Activated naive CD4-positive, alpha-beta T cell (primary cell): Measurements from ENCODE around the gene GPR137B.
"Not testable (repeated sequence)": the region's sequence is repeated elsewhere in the genome, so short reads cannot be mapped to it uniquely, and the experiment has no call there.

ENCODE experiments used
- DNase-seq, 4 experiments: peaks; one replicate each; lab custom pipeline; 2025; lab: John Stamatoyannopoulos, UW

GPR137B gene

GRCh38 chr1:236161230-236161629, 18.9 kb downstream of the GPR137B start:
- no peak for DNase-seq

GRCh38 chr1:236161755-236162154, 19.4 kb downstream of the GPR137B start:
- DNase-seq = not testable (repeated sequence)

GRCh38 chr1:236163463-236164153, 21.3 kb downstream of the GPR137B start:
- no peak for DNase-seq

GRCh38 chr1:236164273-236164672, 21.9 kb downstream of the GPR137B start:
- DNase-seq = no peak

- no peak for DNase-seq
These were observed 23.1 kb downstream of the GPR137B start for GRCh38 chr1:236165238-236165981.

GRCh38 chr1:236166041-236166440, 23.7 kb downstream of the GPR137B start:
- DNase-seq = no peak

- no peak for DNase-seq
These were observed 24.8 kb downstream of the GPR137B start for GRCh38 chr1:236167154-236167553.

- no peak for DNase-seq
These were observed 25.2 kb downstream of the GPR137B start for GRCh38 chr1:236167578-236167977.

GRCh38 chr1:236168716-236169429, 26.5 kb downstream of the GPR137B start:
- no peak for DNase-seq

- no peak for DNase-seq
These were observed 29.8 kb downstream of the GPR137B start for GRCh38 chr1:236172041-236172579.

GRCh38 chr1:236173174-236173767, 30.9 kb downstream of the GPR137B start:
- no peak for DNase-seq

GRCh38 chr1:236175642-236176336, 33.5 kb downstream of the GPR137B start:
- DNase-seq = no peak

GRCh38 chr1:236176337-236177336, 34.3 kb downstream of the GPR137B start:
- no peak for DNase-seq

GRCh38 chr1:236179634-236180033, 37.3 kb downstream of the GPR137B start:
- DNase-seq = no peak

- DNase-seq = no peak
These were observed 38.7 kb downstream of the GPR137B start for GRCh38 chr1:236181059-236181458.

- DNase-seq = no peak
These were observed 43.3 kb downstream of the GPR137B start for GRCh38 chr1:236185687-236186086.

- not testable (repeated sequence) for DNase-seq
These were observed 44.1 kb downstream of the GPR137B start for GRCh38 chr1:236186471-236186870.

GRCh38 chr1:236188084-236188483, 45.7 kb downstream of the GPR137B start:
- DNase-seq = not testable (repeated sequence)

GRCh38 chr1:236193184-236193583, 50.8 kb downstream of the GPR137B start:
- DNase-seq = no peak

GRCh38 chr1:236200925-236201324, 58.6 kb downstream of the GPR137B start:
- DNase-seq = no peak
